ENCODE results near the gene AIFM1.

- no peak for TF ChIP-seq POLR2A (IDR thresholded peaks at IDR 0.05)
- TF ChIP-seq CTCF (IDR thresholded peaks at IDR 0.05): no peak
These were observed 68.0 kb downstream of the AIFM1 start for GRCh38 chrX:130097507-130098209.

Data from uterus (tissue), 2 donors.